A549 (cell line): ENCODE data around the gene DNAJB13.

Experiments used
- CHD2 ChIP-seq: fragments of 150-350 bp; IDR thresholded peaks from 2 replicates; pipeline ENCODE4 v1.6.1; 2014; ENCODE audit warnings: low read length; ENCODE audit not compliant: partially characterized antibody
- CHD4 ChIP-seq: fragments of 200-600 bp; sonication (generic); IDR thresholded peaks from 2 replicates; pipeline ENCODE4 v1.6.1; 2016; ENCODE audit warnings: antibody characterized with exemption, mild to moderate bottlenecking, borderline replicate concordance
- FOSL2 ChIP-seq, 2 experiments: fragments of 450-650 bp in 1 of 2; fragments of >200 bp in 1 of 2; sonication (Bioruptor Twin) in 1 of 2; formaldehyde crosslinking; IDR thresholded peaks; 2 replicates each; pipeline versions ENCODE4 v1.5.0 to v1.6.1; 2016 to 2020; ENCODE audit warnings: mild to moderate bottlenecking in 1 of 2, moderate library complexity in 1 of 2
- HOXA7 ChIP-seq: fragments of 250-450 bp; sonication (Bioruptor Pico); IDR thresholded peaks from 2 replicates; pipeline ENCODE4 v1.5.0; 2020; ENCODE audit warnings: mild to moderate bottlenecking, moderate library complexity
- POLR2A ChIP-seq: IDR thresholded peaks from 2 replicates; pipeline ENCODE4 v1.6.1; 2012; ENCODE audit warnings: mild to moderate bottlenecking, low read length
- RAD21 ChIP-seq, 2 experiments: fragments of >200 bp in 1 of 2; sonication (Bioruptor Twin) in 1 of 2; formaldehyde crosslinking in 1 of 2; IDR thresholded peaks in 1 of 2; conservative IDR thresholded peaks in 1 of 2; 2 replicates in 1 of 2; 3 replicates in 1 of 2; pipeline ENCODE4 v1.6.1; 2012 to 2018; ENCODE audit warnings: inconsistent platforms in 1 of 2
- RCOR1 ChIP-seq: fragments of 150-350 bp; IDR thresholded peaks from 2 replicates; pipeline ENCODE4 v1.6.1; 2014; ENCODE audit warnings: antibody characterized with exemption, low read length, low read depth
- SREBF2 ChIP-seq: fragments of 450-650 bp; IDR thresholded peaks from 2 replicates; pipeline ENCODE4 v1.6.1; 2014; ENCODE audit warnings: mild to moderate bottlenecking, moderate library complexity
- TF ChIP-seq, protein P1 (sequence below): fragments of >200 bp; sonication (Bioruptor Twin); formaldehyde crosslinking; IDR thresholded peaks from 3 replicates; pipeline ENCODE4 v1.5.1; 2016
- TF ChIP-seq, protein P2 (sequence below): fragments of >200 bp; sonication (Bioruptor Twin); formaldehyde crosslinking; IDR thresholded peaks from 2 replicates; pipeline ENCODE4 v1.6.1; 2016
- TF ChIP-seq, protein P3 (sequence below): fragments of 150-350 bp; IDR thresholded peaks from 2 replicates; pipeline ENCODE4 v1.6.1; 2014; ENCODE audit warnings: low read depth, mild to moderate bottlenecking, low read length

DNA sequence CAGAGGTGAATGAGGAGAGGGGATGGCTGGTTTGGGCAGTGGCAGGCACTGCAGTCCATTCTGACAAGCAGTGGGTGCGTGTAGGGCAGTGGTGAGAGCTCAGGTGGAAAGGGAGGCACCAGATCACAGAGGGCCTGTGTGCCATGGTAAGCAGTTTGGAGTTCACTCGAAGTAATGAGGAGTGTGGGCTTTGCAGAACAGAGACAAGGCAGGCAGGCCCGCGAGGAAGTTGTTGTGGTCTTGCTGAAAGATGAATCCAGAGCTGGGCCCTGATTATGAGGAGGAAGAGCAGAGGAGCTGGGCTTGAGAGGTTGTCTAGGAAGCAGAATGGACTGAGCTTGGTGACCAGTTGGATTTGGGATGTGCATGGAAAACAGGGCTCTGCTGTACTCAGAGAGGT, 1.6 kb upstream of the DNAJB13 start:
- no peak for TF ChIP-seq POLR2A
- TF ChIP-seq SREBF2, result no peak
- TF ChIP-seq, protein P1, sequence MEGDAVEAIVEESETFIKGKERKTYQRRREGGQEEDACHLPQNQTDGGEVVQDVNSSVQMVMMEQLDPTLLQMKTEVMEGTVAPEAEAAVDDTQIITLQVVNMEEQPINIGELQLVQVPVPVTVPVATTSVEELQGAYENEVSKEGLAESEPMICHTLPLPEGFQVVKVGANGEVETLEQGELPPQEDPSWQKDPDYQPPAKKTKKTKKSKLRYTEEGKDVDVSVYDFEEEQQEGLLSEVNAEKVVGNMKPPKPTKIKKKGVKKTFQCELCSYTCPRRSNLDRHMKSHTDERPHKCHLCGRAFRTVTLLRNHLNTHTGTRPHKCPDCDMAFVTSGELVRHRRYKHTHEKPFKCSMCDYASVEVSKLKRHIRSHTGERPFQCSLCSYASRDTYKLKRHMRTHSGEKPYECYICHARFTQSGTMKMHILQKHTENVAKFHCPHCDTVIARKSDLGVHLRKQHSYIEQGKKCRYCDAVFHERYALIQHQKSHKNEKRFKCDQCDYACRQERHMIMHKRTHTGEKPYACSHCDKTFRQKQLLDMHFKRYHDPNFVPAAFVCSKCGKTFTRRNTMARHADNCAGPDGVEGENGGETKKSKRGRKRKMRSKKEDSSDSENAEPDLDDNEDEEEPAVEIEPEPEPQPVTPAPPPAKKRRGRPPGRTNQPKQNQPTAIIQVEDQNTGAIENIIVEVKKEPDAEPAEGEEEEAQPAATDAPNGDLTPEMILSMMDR, result no peak
- TF ChIP-seq, protein P2, sequence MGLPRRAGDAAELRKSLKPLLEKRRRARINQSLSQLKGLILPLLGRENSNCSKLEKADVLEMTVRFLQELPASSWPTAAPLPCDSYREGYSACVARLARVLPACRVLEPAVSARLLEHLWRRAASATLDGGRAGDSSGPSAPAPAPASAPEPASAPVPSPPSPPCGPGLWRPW, result no peak
- no peak for TF ChIP-seq RAD21 (conservative IDR thresholded peaks at IDR 0.05 in 1 of 2, IDR thresholded peaks at IDR 0.05 in 1 of 2)
- no peak for TF ChIP-seq CHD4
- no peak for TF ChIP-seq CHD2
- no peak for TF ChIP-seq RCOR1
- TF ChIP-seq FOSL2 (IDR thresholded peaks at IDR 0.05), result no peak
- no peak for TF ChIP-seq FOSL2 (CRISPR knock-in tag; IDR thresholded peaks at IDR 0.05)
- TF ChIP-seq, protein P3, sequence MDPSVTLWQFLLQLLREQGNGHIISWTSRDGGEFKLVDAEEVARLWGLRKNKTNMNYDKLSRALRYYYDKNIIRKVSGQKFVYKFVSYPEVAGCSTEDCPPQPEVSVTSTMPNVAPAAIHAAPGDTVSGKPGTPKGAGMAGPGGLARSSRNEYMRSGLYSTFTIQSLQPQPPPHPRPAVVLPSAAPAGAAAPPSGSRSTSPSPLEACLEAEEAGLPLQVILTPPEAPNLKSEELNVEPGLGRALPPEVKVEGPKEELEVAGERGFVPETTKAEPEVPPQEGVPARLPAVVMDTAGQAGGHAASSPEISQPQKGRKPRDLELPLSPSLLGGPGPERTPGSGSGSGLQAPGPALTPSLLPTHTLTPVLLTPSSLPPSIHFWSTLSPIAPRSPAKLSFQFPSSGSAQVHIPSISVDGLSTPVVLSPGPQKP, result no peak
- TF ChIP-seq HOXA7 (CRISPR knock-in tag), result no peak
